C4-2B (cell line): ENCODE data around the gene SH3BGRL2.

Source experiments
- ZFX ChIP-seq: fragments of 450-650 bp; IDR thresholded peaks from 2 replicates; pipeline ENCODE4 v1.6.1; 2017
- TF ChIP-seq, protein P1 (sequence below): fragments of 450-650 bp; conservative IDR thresholded peaks from 2 replicates; pipeline ENCODE4 v1.5.1; 2017; ENCODE audit warnings: mild to moderate bottlenecking

DNA sequence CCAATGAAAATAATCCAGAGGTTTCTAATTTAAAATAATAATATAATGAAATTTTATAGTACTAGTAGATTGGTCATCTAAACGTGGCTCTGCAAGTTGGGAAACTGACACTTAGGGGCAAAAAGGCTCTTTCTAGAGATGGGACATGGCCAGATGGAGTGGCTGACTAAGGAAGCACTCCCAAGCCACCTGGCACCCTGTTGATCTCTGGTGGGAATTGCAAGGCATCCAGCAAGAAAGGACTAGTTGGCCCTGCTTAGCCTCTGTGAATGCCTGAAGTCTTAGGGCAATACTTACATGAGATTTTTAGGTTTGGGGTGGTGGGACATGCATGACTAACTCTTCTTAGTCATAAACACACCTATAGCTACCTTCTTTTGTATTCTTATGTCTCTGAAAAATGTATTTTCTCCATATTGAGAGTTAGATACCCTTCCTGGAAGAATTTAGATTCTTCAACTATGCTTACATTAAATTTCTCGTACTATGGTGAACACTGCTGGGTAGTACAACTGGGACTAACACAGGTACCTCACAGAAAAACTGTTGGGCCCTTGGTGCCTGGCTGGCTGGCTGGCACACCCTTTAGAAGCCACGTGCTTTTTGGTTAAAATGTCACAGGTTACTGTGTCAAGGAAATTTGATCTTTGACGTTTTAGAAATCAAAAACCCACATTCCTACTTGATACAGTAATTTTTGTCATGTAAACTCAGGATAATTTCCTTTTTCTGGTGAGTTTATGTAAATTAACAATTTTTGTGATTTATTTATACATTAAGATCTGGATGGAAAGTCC is 25.0 kb upstream of the SH3BGRL2 start:
- TF ChIP-seq, protein P1, sequence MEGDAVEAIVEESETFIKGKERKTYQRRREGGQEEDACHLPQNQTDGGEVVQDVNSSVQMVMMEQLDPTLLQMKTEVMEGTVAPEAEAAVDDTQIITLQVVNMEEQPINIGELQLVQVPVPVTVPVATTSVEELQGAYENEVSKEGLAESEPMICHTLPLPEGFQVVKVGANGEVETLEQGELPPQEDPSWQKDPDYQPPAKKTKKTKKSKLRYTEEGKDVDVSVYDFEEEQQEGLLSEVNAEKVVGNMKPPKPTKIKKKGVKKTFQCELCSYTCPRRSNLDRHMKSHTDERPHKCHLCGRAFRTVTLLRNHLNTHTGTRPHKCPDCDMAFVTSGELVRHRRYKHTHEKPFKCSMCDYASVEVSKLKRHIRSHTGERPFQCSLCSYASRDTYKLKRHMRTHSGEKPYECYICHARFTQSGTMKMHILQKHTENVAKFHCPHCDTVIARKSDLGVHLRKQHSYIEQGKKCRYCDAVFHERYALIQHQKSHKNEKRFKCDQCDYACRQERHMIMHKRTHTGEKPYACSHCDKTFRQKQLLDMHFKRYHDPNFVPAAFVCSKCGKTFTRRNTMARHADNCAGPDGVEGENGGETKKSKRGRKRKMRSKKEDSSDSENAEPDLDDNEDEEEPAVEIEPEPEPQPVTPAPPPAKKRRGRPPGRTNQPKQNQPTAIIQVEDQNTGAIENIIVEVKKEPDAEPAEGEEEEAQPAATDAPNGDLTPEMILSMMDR = no peak
- no peak for TF ChIP-seq ZFX
